SK-N-SH (cell line): ENCODE measurements around the gene GDAP2. TPM values are rescaled to one million over a fixed set of nuclear protein-coding genes. Genes with fewer than 3 reads are reported as not detected.

Experiments
- CTCF ChIA-PET: fragments of 300-600, 350-600 bp; formaldehyde crosslinking; extraction: SDS; loops from one replicate; lab custom pipeline; 2021; lab: Yijun Ruan, JAX
- POLR2A ChIA-PET: fragments of 350-600 bp; sonication (Branson Sonifier 250); formaldehyde crosslinking; extraction: SDS; loops from one replicate; lab custom pipeline; 2020; ENCODE audit warnings: antibody characterized with exemption, inconsistent platforms; lab: Yijun Ruan, JAX
- DNase-seq: peaks from one replicate; pipeline ENCODE4 v3.0.0; 2012
- H2AFZ ChIP-seq: fragments of 200-600 bp; sonication (generic); 2 replicates; pipeline ENCODE4 v1.8.1; 2016; ENCODE audit warnings: antibody characterized with exemption, mild to moderate bottlenecking, low read depth
- H3F3A ChIP-seq: fragments of 200-600 bp; sonication (generic); replicated peaks from 2 replicates; pipeline ENCODE3; 2016; ENCODE audit warnings: antibody characterized with exemption, mild to moderate bottlenecking; ENCODE audit not compliant: insufficient read depth
- H3K27ac ChIP-seq, 2 experiments: fragments of 200-500 bp in 1 of 2; fragments of 200-600 bp in 1 of 2; sonication (Bioruptor generic) in 1 of 2; sonication (generic), shearing (Covaris generic) in 1 of 2; 2 replicates each; pipeline versions ENCODE4 v1.5.1 to v1.6.1; 2014 to 2016; ENCODE audit warnings: low read depth in 2 of 2, inconsistent platforms in 1 of 2, low read length in 1 of 2, mild to moderate bottlenecking in 1 of 2, mixed read lengths in 1 of 2
- H3K27me3 ChIP-seq: fragments of 200-600 bp; sonication (generic), shearing (Covaris generic); 2 replicates; pipeline ENCODE4 v1.6.1; 2016; ENCODE audit warnings: mixed run types; ENCODE audit not compliant: insufficient read depth
- H3K36me3 ChIP-seq, 2 experiments: fragments of 200-500 bp in 1 of 2; fragments of 200-600 bp in 1 of 2; sonication (Bioruptor generic) in 1 of 2; sonication (generic) in 1 of 2; replicated peaks in 1 of 2; 2 replicates each; pipeline versions ENCODE3 to v1.5.1; 2014 to 2016; ENCODE audit warnings: low read length in 1 of 2, mild to moderate bottlenecking in 1 of 2; ENCODE audit not compliant: insufficient read depth in 2 of 2, control insufficient read depth in 1 of 2
- H3K4me1 ChIP-seq, 2 experiments: fragments of 200-500 bp in 1 of 2; fragments of 200-600 bp in 1 of 2; sonication (Bioruptor generic) in 1 of 2; sonication (generic), shearing (Covaris generic) in 1 of 2; 2 replicates each; pipeline versions ENCODE4 v1.5.1 to v1.6.1; 2014 to 2016; ENCODE audit warnings: low read depth in 1 of 2, low read length in 1 of 2, mixed run types in 1 of 2; ENCODE audit not compliant: insufficient read depth in 2 of 2, control insufficient read depth in 1 of 2
- H3K4me2 ChIP-seq: fragments of 200-600 bp; sonication (generic), shearing (Covaris generic); 2 replicates; pipeline ENCODE4 v1.6.1; 2017; ENCODE audit warnings: mixed run types
- H3K4me3 ChIP-seq, 2 experiments: fragments of 200-500 bp in 1 of 2; fragments of 200-600 bp in 1 of 2; sonication (Bioruptor generic) in 1 of 2; sonication (generic), shearing (Covaris generic) in 1 of 2; 2 replicates each; pipeline versions ENCODE4 v1.5.1 to v1.8.1; 2014 to 2016; ENCODE audit warnings: low read depth in 2 of 2, inconsistent platforms in 1 of 2, low read length in 1 of 2, mild to moderate bottlenecking in 1 of 2, mixed read lengths in 1 of 2, moderate library complexity in 1 of 2
- H3K79me2 ChIP-seq: fragments of 200-600 bp; sonication (generic); 2 replicates; pipeline ENCODE4 v1.8.1; 2017; ENCODE audit warnings: mild to moderate bottlenecking; ENCODE audit not compliant: insufficient read depth
- H3K9ac ChIP-seq: fragments of 200-600 bp; sonication (generic); 2 replicates; pipeline ENCODE4 v1.6.1; 2017; ENCODE audit warnings: mixed run types
- H3K9me2 ChIP-seq: fragments of 200-600 bp; sonication (generic); 2 replicates; pipeline ENCODE4 v1.6.1; 2017; ENCODE audit warnings: mixed run types
- H3K9me3 ChIP-seq: fragments of 200-600 bp; sonication (generic); 2 replicates; pipeline ENCODE4 v1.6.1; 2017; ENCODE audit warnings: mixed run types, mild to moderate bottlenecking, moderate library complexity
- H4K20me1 ChIP-seq: fragments of 200-600 bp; sonication (generic); 2 replicates; pipeline ENCODE4 v1.6.1; 2017; ENCODE audit warnings: mild to moderate bottlenecking, mixed run types; ENCODE audit not compliant: insufficient read depth
- CHD2 ChIP-seq: fragments of 150-350 bp; IDR thresholded peaks from 2 replicates; pipeline ENCODE4 v1.6.1; 2018; ENCODE audit warnings: low read length; ENCODE audit not compliant: partially characterized antibody
- EP300 ChIP-seq, 2 experiments: IDR thresholded peaks; 2 replicates each; pipeline versions ENCODE4 v1.4.0 to v1.6.1; 2012; ENCODE audit warnings: borderline replicate concordance in 1 of 2, low read depth in 1 of 2, low read length in 1 of 2
- EZH2phosphoT487 ChIP-seq: fragments of 200-600 bp; sonication (generic); IDR thresholded peaks from 2 replicates; pipeline ENCODE4 v1.6.1; 2017; ENCODE audit warnings: low read depth, mixed run types, mild to moderate bottlenecking, antibody characterized with exemption, moderate library complexity, borderline replicate concordance
- FOXJ3 ChIP-seq: sonication (generic); formaldehyde crosslinking; IDR thresholded peaks from 2 replicates; pipeline ENCODE4 v1.5.1; 2020; ENCODE audit warnings: mild to moderate bottlenecking, missing genetic modification reagents
- FOXM1 ChIP-seq: IDR thresholded peaks from 2 replicates; pipeline ENCODE4 v1.4.0; 2012; ENCODE audit warnings: low read depth, mild to moderate bottlenecking
- GATA2 ChIP-seq: sonication (generic); formaldehyde crosslinking; IDR thresholded peaks from 2 replicates; pipeline ENCODE4 v1.5.0; 2020; ENCODE audit warnings: mild to moderate bottlenecking, missing genetic modification reagents
- JUND ChIP-seq: IDR thresholded peaks from 2 replicates; pipeline ENCODE4 v1.4.0; 2012
- MEF2A ChIP-seq: IDR thresholded peaks from 2 replicates; pipeline ENCODE4 v1.4.0; 2012; ENCODE audit warnings: low read depth, borderline replicate concordance
- MXI1 ChIP-seq: IDR thresholded peaks from 2 replicates; pipeline ENCODE4 v1.6.1; 2012; ENCODE audit warnings: mild to moderate bottlenecking, low read depth, low read length, improper control_type of control experiment
- NFIC ChIP-seq: IDR thresholded peaks from 2 replicates; pipeline ENCODE4 v1.4.0; 2012; ENCODE audit warnings: borderline replicate concordance
- POLR2AphosphoS5 ChIP-seq: IDR thresholded peaks from 2 replicates; pipeline ENCODE4 v1.6.1; 2012; ENCODE audit warnings: low read depth, low read length
- RCOR1 ChIP-seq: fragments of 150-350 bp; IDR thresholded peaks from 2 replicates; pipeline ENCODE4 v1.6.1; 2017; ENCODE audit warnings: antibody characterized with exemption, low read length
- RFX5 ChIP-seq: IDR thresholded peaks from 2 replicates; pipeline ENCODE4 v1.6.1; 2012; ENCODE audit warnings: mild to moderate bottlenecking, improper control_type of control experiment, low read length
- RXRA ChIP-seq: IDR thresholded peaks from 2 replicates; pipeline ENCODE4 v1.4.0; 2012; ENCODE audit warnings: low read depth, mild to moderate bottlenecking, borderline replicate concordance
- TAF1 ChIP-seq: IDR thresholded peaks from 2 replicates; pipeline ENCODE4 v1.6.1; 2012; ENCODE audit warnings: low read depth, mild to moderate bottlenecking, low read length, moderate library complexity, borderline replicate concordance
- TCF12 ChIP-seq: IDR thresholded peaks from 2 replicates; pipeline ENCODE4 v1.4.0; 2012
- TEAD4 ChIP-seq: IDR thresholded peaks from 2 replicates; pipeline ENCODE4 v1.4.0; 2012; ENCODE audit warnings: mild to moderate bottlenecking, borderline replicate concordance; ENCODE audit not compliant: insufficient read depth
- WGBS: methylation state at CpG from one replicate; pipeline ENCODE4 v1.1.6; 2017; ENCODE audit warnings: low lambda C conversion rate; 5-methylcytosine and 5-hydroxymethylcytosine counted together
- polyA plus RNA-seq, 3 experiments: library from polyadenylated mRNA; depleted of rRNA; stranded (reverse); fragments of >200 nt; gene quantifications; 2 replicates each; pipeline ENCODE4 v1.2.3, GENCODE V29; 2012
- TF ChIP-seq, protein P1 (sequence below): IDR thresholded peaks from 2 replicates; pipeline ENCODE4; 2012

Gene GDAP2
- polyA plus RNA-seq, 1 of the 3 experiments (the other 2 are of a cell fraction): 5.6 TPM

GRCh38 chr1:117821382-117821755 is 108.1 kb downstream of the GDAP2 start:
- Histone ChIP-seq H2AFZ (no peak overlapping the region; the same call in 1 of the 2 replicates), H3K4me1 (peaks cover 29% of the 10 kb centered on the region in 2 experiments)

DNA sequence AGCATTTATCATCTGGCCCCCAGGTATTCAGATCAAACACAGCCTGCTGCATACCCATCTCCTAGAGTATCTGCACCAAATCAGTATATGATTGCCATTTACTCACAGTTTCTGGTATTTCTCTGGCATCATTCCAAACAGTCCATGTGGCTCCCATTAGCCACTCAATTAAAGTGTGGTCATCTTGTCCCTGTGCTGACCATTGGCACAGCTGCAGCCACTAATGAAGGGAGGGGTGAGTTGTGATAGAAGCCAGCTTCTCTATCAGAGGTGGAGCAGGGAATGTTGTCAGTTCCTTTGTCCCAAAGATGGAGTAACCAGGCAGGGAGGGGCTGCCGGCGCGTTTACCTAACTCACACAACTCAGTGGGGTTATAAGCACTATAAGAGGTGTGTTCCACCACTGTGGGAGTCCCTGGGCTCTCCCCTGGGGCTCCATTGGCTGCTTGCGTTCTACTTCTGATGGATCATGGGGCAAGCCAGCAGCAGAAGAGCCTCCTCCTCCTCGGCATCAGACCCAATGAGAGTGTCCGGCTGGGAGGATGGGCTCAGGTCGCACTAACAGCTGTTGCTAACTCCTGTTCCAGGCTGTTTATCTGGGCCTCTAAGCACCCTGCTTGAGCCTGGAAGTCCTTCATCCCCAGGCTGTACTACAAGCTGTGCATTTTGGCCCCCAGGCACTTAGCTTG is 108.6 kb downstream of the GDAP2 start:
- no peak for TF ChIP-seq FOXM1
- TF ChIP-seq GATA2: peak; percentile 87
- TF ChIP-seq TEAD4: 0 out of 2 replicates have a peak, but pooled peaks have one; percentile 30
- peak; percentile 90 for TF ChIP-seq NFIC
- peak; percentile 95 for TF ChIP-seq TCF12
- peak; percentile 49; the same call in 1 of the 2 replicates for TF ChIP-seq MXI1
- TF ChIP-seq EP300 (IDR thresholded peaks at IDR 0.05; ENCODE audit: borderline replicate concordance in 1 of 2, low read depth in 1 of 2, low read length in 1 of 2): peak; percentile 37 to 89; a peak in 3 of 4 replicates
- no peak; the same call in 1 of the 2 replicates for TF ChIP-seq JUND
- TF ChIP-seq RCOR1: peak; percentile 94
- no peak for TF ChIP-seq TAF1
- no peak for TF ChIP-seq MEF2A
- TF ChIP-seq CHD2: peak; percentile 75
- no peak; the same call in 1 of the 2 replicates for TF ChIP-seq RXRA
- TF ChIP-seq RFX5: no peak
- TF ChIP-seq FOXJ3: peak; percentile 35; the same call in 1 of the 2 replicates
- TF ChIP-seq, protein P1, sequence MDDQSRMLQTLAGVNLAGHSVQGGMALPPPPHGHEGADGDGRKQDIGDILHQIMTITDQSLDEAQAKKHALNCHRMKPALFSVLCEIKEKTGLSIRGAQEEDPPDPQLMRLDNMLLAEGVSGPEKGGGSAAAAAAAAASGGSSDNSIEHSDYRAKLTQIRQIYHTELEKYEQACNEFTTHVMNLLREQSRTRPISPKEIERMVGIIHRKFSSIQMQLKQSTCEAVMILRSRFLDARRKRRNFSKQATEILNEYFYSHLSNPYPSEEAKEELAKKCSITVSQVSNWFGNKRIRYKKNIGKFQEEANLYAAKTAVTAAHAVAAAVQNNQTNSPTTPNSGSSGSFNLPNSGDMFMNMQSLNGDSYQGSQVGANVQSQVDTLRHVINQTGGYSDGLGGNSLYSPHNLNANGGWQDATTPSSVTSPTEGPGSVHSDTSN: peak; percentile 62
- TF ChIP-seq POLR2AphosphoS5: peak; percentile 78
- Histone ChIP-seq H3K9ac (peak overlapping the region; percentile 52), H3K9me3 (no peaks in the 10 kb centered on the region), H3F3A (peaks cover 8% of the 10 kb centered on the region), H3K36me3 (no peaks in the 10 kb centered on the region), H3K27me3 (no peaks in the 10 kb centered on the region), H3K4me1 (peaks cover 25 to 28% of the 10 kb centered on the region in 2 experiments), H2AFZ (no peak overlapping the region; the same call in 1 of the 2 replicates), H3K4me3 (no peak overlapping the region), H3K9me2 (no peaks in the 10 kb centered on the region), H3K4me2 (peak overlapping the region; percentile 18), H3K27ac (peak overlapping the region; percentile 82 to 89), H4K20me1 (no peaks in the 10 kb centered on the region), H3K79me2 (no peaks in the 10 kb centered on the region)
- ChIA-PET CTCF (interaction anchor here (0.9 to 1.9 kb wide), 6 partner anchors 40 to 753 kb away, joined by 4 to 6 read pairs (median 4); no protein-coding TSS in a partner anchor), POLR2A (interaction anchor here (0.9 kb wide), 1 partner anchor 38 kb away, joined by 3 read pairs; no protein-coding TSS in a partner anchor)
- peak; percentile 54 for DNase-seq
- 41% methylated on average over 6 of the region's 7 CpGs for WGBS

More at GRCh38 chr1:117821382-117821755, 108.1 kb downstream of the GDAP2 start:
- Histone ChIP-seq H4K20me1 (no peaks in the 10 kb centered on the region), H3K4me2 (peak overlapping the region; percentile 18), H3K36me3 (no peaks in the 10 kb centered on the region), H3K27ac (peak overlapping the region; percentile 82 to 89), H3K4me3 (no peak overlapping the region), H3K9me2 (no peaks in the 10 kb centered on the region), H3K79me2 (no peaks in the 10 kb centered on the region), H3K9me3 (no peaks in the 10 kb centered on the region), H3K9ac (peak overlapping the region; percentile 52), H3K27me3 (no peaks in the 10 kb centered on the region), H3F3A (peaks cover 13% of the 10 kb centered on the region)
- 90% methylated on average over 2 of the region's 5 CpGs for WGBS
- TF ChIP-seq RFX5: no peak
- TF ChIP-seq NFIC: no peak
- TF ChIP-seq MXI1: no peak
- TF ChIP-seq RCOR1: no peak
- TF ChIP-seq EZH2phosphoT487: no peak
- ChIA-PET CTCF (interaction anchor here (0.9 to 1.7 kb wide), 4 partner anchors 40 to 753 kb away, joined by 4 to 6 read pairs (median 4); no protein-coding TSS in a partner anchor), POLR2A (interaction anchor here (0.9 kb wide), 1 partner anchor 37 kb away, joined by 3 read pairs; no protein-coding TSS in a partner anchor)
- no peak for DNase-seq
